Kidney (tissue), 14 donors: Measurements from ENCODE around the gene DRD2. TPM values are rescaled to one million over a fixed set of nuclear protein-coding genes. Genes with fewer than 3 reads are reported as not detected.

Experiments used
- DNase-seq, 5 donors: peaks; one replicate each; pipeline ENCODE4 v3.0.0-alpha.2; 2013 to 2020
- FAIRE-seq: peaks from 2 replicates; lab custom pipeline; 2012; peaks lifted over from hg19 to GRCh38; lab: Jason Lieb, UNC
- H3K27ac ChIP-seq, 2 donors: one replicate each; pipeline ENCODE4 v1.7.0; 2013; ENCODE audit warnings: low read depth in 2 of 2, low read length in 2 of 2, inconsistent platforms in 1 of 2
- H3K27me3 ChIP-seq: one replicate; pipeline ENCODE4 v1.7.1; 2013; ENCODE audit warnings: low read length, inconsistent platforms; ENCODE audit not compliant: control insufficient read depth, insufficient read depth
- H3K36me3 ChIP-seq, 3 donors: one replicate each; pipeline versions ENCODE4 v1.7.0 to v1.7.1; 2013; ENCODE audit warnings: low read length in 3 of 3, control low read depth in 1 of 3, inconsistent platforms in 1 of 3; ENCODE audit not compliant: insufficient read depth in 3 of 3, control insufficient read depth in 2 of 3
- H3K4me1 ChIP-seq, 3 donors: one replicate each; pipeline versions ENCODE4 v1.7.0 to v1.7.1; 2013; ENCODE audit warnings: low read length in 3 of 3, inconsistent platforms in 1 of 3, low read depth in 1 of 3; ENCODE audit not compliant: control insufficient read depth in 2 of 3, insufficient read depth in 2 of 3
- H3K4me3 ChIP-seq, 3 donors: one replicate each; pipeline versions ENCODE4 v1.7.0 to v1.8.1; 2013; ENCODE audit warnings: low read length in 3 of 3, control low read depth in 1 of 3, inconsistent platforms in 1 of 3
- H3K9ac ChIP-seq, 3 donors: one replicate each; pipeline versions ENCODE4 v1.7.0 to v1.7.1; 2013; ENCODE audit warnings: low read length in 3 of 3, control low read depth in 1 of 3, inconsistent platforms in 1 of 3
- H3K9me3 ChIP-seq, 3 donors: one replicate each; pipeline versions ENCODE4 v1.7.0 to v1.7.1; 2013; ENCODE audit warnings: low read length in 3 of 3, control low read depth in 1 of 3, inconsistent platforms in 1 of 3; ENCODE audit not compliant: control insufficient read depth in 2 of 3, insufficient read depth in 1 of 3
- intact Hi-C: fragments of 100-400 bp; cut with DNase I; formaldehyde crosslinking; loops from one replicate; pipeline ENCODE4 v1.11.1; 2022
- polyA plus RNA-seq: library from polyadenylated mRNA; stranded (reverse); fragments of 350-450 nt; fragmentation: Illumina TruSeq; extraction: RNeasy Lipid Tissue Mini Kit (QIAGEN cat#74804); gene quantifications from one replicate; pipeline ENCODE4 v1.2.3, GENCODE V29; 2014; ENCODE audit warnings: low read depth, low replicate concordance; ENCODE audit not compliant: insufficient read depth
- total RNA-seq: library from RNA; stranded (reverse); fragmentation: NEBNext Ultra II Directional; extraction: Animal tissue kit (Norgen Biotek cat#: 25700); gene quantifications from one replicate; pipeline ENCODE4 v1.2.1, GENCODE V29; 2021
- TF ChIP-seq, protein P1 (sequence below): IDR thresholded peaks from 3 replicates; pipeline ENCODE4 v1.5.1; 2012; ENCODE audit warnings: mild to moderate bottlenecking, moderate library complexity, borderline replicate concordance; ENCODE audit not compliant: insufficient read depth; ENCODE audit errors: extremely low read depth
- donor health status: control.
- donor health status: control.
- donor health status: control.
- donor health status: control.
- donor health status: control.
- donor health status: DM: yes; HTN: yes; CAD: no.
- donor health status: Normal renal cell carcinoma (clear cell type).

Gene DRD2
- total and polyA plus RNA-seq, 2 donors from 2014 or later: 0.31 to 0.47 TPM

DNA sequence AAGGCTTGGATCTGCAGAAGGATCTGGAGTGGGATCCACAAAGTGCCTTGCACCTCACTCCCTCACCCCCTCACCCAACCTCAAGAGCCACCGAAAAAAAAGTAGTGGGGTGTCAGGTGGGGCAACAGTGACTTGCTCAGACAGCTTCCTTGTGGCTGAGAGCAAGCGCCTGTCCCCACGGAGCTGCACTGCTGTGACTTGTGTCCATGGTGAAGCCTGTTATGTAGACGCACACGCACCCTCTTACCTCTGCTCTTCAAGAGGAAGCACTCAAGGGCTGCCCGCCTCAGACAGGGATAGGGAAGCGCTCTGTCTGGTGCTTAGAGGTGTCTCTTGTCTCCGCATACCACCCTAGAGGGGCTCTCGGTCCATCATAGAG is 1.2 kb downstream of the DRD2 start:
- TF ChIP-seq, protein P1, sequence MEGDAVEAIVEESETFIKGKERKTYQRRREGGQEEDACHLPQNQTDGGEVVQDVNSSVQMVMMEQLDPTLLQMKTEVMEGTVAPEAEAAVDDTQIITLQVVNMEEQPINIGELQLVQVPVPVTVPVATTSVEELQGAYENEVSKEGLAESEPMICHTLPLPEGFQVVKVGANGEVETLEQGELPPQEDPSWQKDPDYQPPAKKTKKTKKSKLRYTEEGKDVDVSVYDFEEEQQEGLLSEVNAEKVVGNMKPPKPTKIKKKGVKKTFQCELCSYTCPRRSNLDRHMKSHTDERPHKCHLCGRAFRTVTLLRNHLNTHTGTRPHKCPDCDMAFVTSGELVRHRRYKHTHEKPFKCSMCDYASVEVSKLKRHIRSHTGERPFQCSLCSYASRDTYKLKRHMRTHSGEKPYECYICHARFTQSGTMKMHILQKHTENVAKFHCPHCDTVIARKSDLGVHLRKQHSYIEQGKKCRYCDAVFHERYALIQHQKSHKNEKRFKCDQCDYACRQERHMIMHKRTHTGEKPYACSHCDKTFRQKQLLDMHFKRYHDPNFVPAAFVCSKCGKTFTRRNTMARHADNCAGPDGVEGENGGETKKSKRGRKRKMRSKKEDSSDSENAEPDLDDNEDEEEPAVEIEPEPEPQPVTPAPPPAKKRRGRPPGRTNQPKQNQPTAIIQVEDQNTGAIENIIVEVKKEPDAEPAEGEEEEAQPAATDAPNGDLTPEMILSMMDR: no peak
- H3K27me3 ChIP-seq: peaks cover 9% of the 10 kb centered on the region
- H3K36me3 ChIP-seq: no peaks in the 10 kb centered on the region
- no peak overlapping the region for H3K9ac ChIP-seq
- FAIRE-seq (no peak), DNase-seq (no peak)
- H3K4me3 ChIP-seq: no peak overlapping the region
- no peak overlapping the region for H3K27ac ChIP-seq
- H3K9me3 ChIP-seq: no peaks in the 10 kb centered on the region
- intact Hi-C loops: no loop called here
- H3K4me1 ChIP-seq: no peaks in the 10 kb centered on the region

DNA sequence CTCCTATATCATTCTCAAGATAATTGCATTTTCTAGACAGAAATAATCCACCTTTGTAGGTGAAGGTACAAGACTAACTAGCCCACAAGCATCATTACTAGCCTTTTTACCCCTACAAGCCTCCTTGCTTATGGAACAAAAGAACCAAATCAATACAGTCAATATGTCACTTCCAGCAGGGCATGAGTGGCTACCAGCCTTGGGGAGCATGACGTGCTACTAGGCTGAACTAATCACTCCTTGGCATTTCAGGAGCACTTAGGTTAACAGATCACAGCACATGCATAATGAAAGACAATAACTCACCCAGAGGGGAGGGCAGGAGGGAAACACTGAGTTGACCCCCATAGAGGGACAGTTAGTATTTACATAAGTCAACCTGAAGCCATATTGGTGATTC is 2.7 kb downstream of the DRD2 start:
- H3K9me3 ChIP-seq: no peaks in the 10 kb centered on the region
- no peak for FAIRE-seq
- no peaks in the 10 kb centered on the region for H3K4me1 ChIP-seq
- H3K36me3 ChIP-seq: no peaks in the 10 kb centered on the region
- DNase-seq: no peak
- intact Hi-C loops: no loop called here
- TF ChIP-seq, protein P1: no peak
- H3K9ac ChIP-seq: no peak overlapping the region
- H3K27me3 ChIP-seq: peaks cover 9% of the 10 kb centered on the region
- no peak overlapping the region for H3K4me3 ChIP-seq
- no peak overlapping the region for H3K27ac ChIP-seq

DNA sequence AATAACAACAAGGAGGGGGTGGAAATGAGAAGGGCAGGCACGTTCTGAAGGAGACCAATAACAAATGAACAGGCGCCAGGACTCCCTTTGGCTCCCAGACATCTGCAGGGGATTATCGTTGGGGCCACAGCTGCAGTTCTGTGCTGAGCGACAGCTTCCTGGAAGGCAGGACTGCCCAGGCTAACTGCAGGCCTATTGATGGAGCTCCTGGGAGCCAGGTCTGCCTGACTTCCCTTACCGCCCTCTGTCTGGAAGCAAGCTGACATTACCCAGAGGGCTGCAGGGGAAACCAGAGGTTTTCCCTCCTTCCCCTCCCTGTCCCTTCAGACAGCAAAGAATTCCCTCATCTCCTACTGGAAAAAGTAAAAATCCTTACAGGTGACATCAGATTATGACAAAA is 5.0 kb downstream of the DRD2 start:
- FAIRE-seq: no peak

More for the DNA sequence above, 5.0 kb downstream of the DRD2 start:
- H3K27ac ChIP-seq: no peak overlapping the region
- H3K4me3 ChIP-seq: no peak overlapping the region
- H3K36me3 ChIP-seq: no peaks in the 10 kb centered on the region
- H3K4me1 ChIP-seq: no peaks in the 10 kb centered on the region
- H3K9ac ChIP-seq: no peak overlapping the region
- H3K9me3 ChIP-seq: no peaks in the 10 kb centered on the region
- intact Hi-C loops: no loop called here
- no peaks in the 10 kb centered on the region for H3K27me3 ChIP-seq
- no peak for DNase-seq
- TF ChIP-seq, protein P1: no peak
